Colonic mucosa (tissue), 4 donors: ENCODE results near the gene ELMOD1. TPM values are rescaled to one million over a fixed set of nuclear protein-coding genes. Genes with fewer than 3 reads are reported as not detected.

Experiments used
- DNase-seq: peaks from one replicate; pipeline ENCODE4 v3.0.0-alpha.2; 2020
- H3K27ac ChIP-seq: fragments of 200-600 bp; one replicate; pipeline ENCODE4 v1.8.0; 2021
- H3K27me3 ChIP-seq: fragments of 200-600 bp; one replicate; pipeline ENCODE4 v1.8.0; 2021
- H3K36me3 ChIP-seq: fragments of 200-600 bp; one replicate; pipeline ENCODE4 v1.8.0; 2021
- H3K4me1 ChIP-seq: fragments of 200-600 bp; one replicate; pipeline ENCODE4 v1.8.0; 2021; ENCODE audit warnings: mild to moderate bottlenecking
- H3K4me3 ChIP-seq: fragments of 200-600 bp; one replicate; pipeline ENCODE4 v1.8.0; 2021
- H3K9ac ChIP-seq, 2 donors: one replicate each; pipeline ENCODE4 v1.7.0; 2013; ENCODE audit warnings: control low read depth in 2 of 2, low read depth in 2 of 2, low read length in 2 of 2
- H3K9me3 ChIP-seq: fragments of 200-600 bp; one replicate; pipeline ENCODE4 v1.8.0; 2021
- CTCF ChIP-seq: fragments of 200-600 bp; IDR thresholded peaks from one replicate; pipeline ENCODE4 v1.8.0; 2022; ENCODE audit warnings: antibody characterized with exemption, mild to moderate bottlenecking
- intact Hi-C: fragments of 100-400 bp; cut with DNase I; formaldehyde crosslinking; loops from one replicate; pipeline ENCODE4 v1.14.1; 2022
- total RNA-seq, 2 donors: library from RNA; stranded (reverse); fragmentation: NEBNext Ultra II Directional in 1 of 2; extraction: Animal tissue kit (Norgen Biotek cat#: 25700) in 1 of 2; gene quantifications; one replicate each; pipeline ENCODE4 v1.2.1, GENCODE V29; 2021
- donor health status: healthy.
- donor health status: DM: no; HTN: no; CAD: no.
- donor health status: DM: no; HTN: no; CAD: no.

The ELMOD1 gene
- total RNA-seq, 2 donors from 2014 or later = 0.11 TPM; not detected in 1

GRCh38 chr11:107550304-107550703, 40.6 kb upstream of the ELMOD1 start:
- Histone ChIP-seq H3K9ac (no peak overlapping the region), H3K9me3 (no peaks in the 10 kb centered on the region), H3K4me3 (no peak overlapping the region), H3K27ac (no peak overlapping the region), H3K4me1 (no peaks in the 10 kb centered on the region), H3K27me3 (no peaks in the 10 kb centered on the region), H3K36me3 (no peaks in the 10 kb centered on the region)
- intact Hi-C loops = loop anchor here (10.0 kb wide), 1 partner anchor 224 kb away; no protein-coding TSS in a partner anchor
- no peak for DNase-seq
- TF ChIP-seq CTCF = no peak

- intact Hi-C loops = no loop called here
- Histone ChIP-seq H3K4me1 (no peaks in the 10 kb centered on the region), H3K27me3 (no peaks in the 10 kb centered on the region), H3K27ac (no peak overlapping the region), H3K9me3 (no peaks in the 10 kb centered on the region), H3K4me3 (no peak overlapping the region), H3K9ac (no peak overlapping the region), H3K36me3 (no peaks in the 10 kb centered on the region)
- no peak for DNase-seq
- TF ChIP-seq CTCF = no peak
Measured at GRCh38 chr11:107561688-107562087, 29.3 kb upstream of the ELMOD1 start.

GRCh38 chr11:107562647-107563208, 28.2 kb upstream of the ELMOD1 start:
- intact Hi-C loops = no loop called here
- no peak for DNase-seq
- Histone ChIP-seq H3K4me1 (no peaks in the 10 kb centered on the region), H3K4me3 (no peak overlapping the region), H3K27me3 (no peaks in the 10 kb centered on the region), H3K9me3 (no peaks in the 10 kb centered on the region), H3K36me3 (no peaks in the 10 kb centered on the region), H3K9ac (no peak overlapping the region), H3K27ac (no peak overlapping the region)
- TF ChIP-seq CTCF = no peak

- Histone ChIP-seq H3K36me3 (no peaks in the 10 kb centered on the region), H3K4me1 (no peaks in the 10 kb centered on the region), H3K9me3 (no peaks in the 10 kb centered on the region), H3K9ac (no peak overlapping the region), H3K4me3 (no peak overlapping the region), H3K27ac (no peak overlapping the region), H3K27me3 (no peaks in the 10 kb centered on the region)
- TF ChIP-seq CTCF = no peak
- intact Hi-C loops = no loop called here
- DNase-seq = peak; percentile 35
Measured at GRCh38 chr11:107563702-107564101, 27.2 kb upstream of the ELMOD1 start.

- Histone ChIP-seq H3K4me1 (no peaks in the 10 kb centered on the region), H3K4me3 (peak overlapping the region; percentile 66), H3K9ac (peak overlapping the region; percentile 85 to 96), H3K9me3 (no peaks in the 10 kb centered on the region), H3K27me3 (no peaks in the 10 kb centered on the region), H3K36me3 (no peaks in the 10 kb centered on the region), H3K27ac (peak overlapping the region; percentile 60)
- TF ChIP-seq CTCF = no peak
- no peak for DNase-seq
- intact Hi-C loops = no loop called here
Measured at GRCh38 chr11:107564877-107565218, 26.1 kb upstream of the ELMOD1 start.
